HuH-7.5 (cell line): Measurements from ENCODE around the gene PNMA6E.

Experiments
- DNase-seq: peaks from one replicate; pipeline ENCODE4 v3.0.0; 2011; ENCODE audit warnings: low spot score

PNMA6E gene

DNA sequence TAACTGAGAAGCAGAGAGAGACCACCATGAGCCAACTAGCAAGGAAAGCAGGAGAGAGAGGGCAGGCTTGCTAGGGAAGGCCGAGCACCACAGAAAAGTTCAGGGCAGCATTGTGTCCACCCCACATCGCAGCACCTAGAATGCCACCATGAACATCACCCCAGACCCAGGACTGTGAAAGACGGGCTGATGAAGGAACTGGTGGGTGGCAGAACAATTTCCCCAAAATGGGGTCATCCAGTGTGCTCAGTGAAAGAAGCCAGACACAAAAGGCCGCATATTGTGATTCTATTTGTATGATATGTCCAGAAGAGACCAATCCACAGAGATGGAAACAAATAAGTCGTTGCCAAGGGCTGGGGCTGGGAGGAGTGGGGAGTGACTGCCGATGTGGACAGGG lies 16.8 kb downstream of the PNMA6E start:
- DNase-seq, result no peak

DNA sequence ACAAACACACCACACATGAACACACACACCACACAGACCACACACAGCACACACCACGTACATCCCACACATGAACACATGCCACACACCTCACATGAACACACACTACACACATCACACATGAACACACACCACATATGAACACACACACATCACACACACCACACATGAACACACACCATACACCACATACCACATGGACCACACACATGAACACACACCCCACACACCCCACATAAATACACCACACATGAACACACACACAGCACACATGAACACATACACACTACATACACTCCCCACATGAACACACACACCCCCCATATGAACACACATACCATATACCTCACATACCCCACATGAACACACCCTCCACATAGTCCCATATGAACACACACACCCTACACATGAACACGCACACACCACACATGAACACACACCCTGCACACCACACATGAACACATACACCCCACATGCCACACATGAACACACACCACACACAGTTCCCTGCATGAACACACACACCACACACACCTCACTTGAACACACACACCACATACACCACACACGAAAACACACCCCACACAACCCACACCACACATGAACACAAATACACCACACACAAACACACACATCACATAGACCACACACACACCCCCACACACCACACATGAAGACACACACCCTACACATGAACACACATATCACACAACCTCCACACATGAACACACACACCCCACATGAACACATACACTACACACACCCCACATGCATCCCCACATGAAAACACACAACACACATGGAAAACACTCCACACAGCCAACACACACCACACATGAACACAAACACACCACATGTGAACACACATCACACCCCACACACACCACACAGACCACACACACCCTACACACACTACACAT lies 18.3 kb downstream of the PNMA6E start:
- no peak for DNase-seq

DNA sequence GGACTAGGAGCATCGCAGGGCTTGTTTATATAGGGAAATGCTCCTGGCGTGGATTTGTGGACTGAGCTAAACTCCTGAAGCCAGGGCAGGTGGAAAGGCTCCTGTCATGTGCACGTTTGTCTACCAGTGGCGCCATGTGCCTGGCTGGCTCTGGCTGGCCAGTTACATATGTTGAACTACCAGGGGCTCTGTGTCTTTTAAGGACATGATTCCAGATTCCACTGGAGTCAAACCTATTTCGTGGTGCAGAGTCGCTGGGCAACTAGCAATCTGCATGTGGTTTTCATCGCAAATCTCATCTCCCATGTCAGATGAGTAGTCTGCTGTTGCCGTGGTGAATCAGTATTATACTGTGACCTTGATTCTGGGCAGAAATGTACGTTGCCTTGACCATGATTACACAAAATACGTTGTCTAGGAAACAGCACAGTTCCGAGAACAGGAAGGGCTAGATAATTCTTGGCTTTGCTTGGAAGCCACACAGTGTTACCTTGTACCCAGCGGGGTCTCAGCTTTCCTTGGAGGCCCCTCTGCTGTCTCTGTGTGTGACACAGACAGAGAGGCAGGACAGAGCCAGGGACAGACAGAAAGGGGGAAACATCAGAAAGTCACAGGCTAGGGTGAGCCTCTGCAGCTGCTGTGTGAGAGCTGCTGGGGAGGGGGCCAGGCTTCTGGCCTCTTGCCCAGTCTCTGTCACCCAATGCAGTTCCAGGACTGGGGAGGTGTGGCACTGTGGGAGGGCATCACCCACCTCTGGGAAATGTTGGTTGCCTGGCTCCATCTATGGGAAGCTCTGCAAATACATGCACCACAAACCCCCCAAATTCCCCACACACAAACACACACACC lies 19.2 kb downstream of the PNMA6E start:
- DNase-seq, result no peak

DNA sequence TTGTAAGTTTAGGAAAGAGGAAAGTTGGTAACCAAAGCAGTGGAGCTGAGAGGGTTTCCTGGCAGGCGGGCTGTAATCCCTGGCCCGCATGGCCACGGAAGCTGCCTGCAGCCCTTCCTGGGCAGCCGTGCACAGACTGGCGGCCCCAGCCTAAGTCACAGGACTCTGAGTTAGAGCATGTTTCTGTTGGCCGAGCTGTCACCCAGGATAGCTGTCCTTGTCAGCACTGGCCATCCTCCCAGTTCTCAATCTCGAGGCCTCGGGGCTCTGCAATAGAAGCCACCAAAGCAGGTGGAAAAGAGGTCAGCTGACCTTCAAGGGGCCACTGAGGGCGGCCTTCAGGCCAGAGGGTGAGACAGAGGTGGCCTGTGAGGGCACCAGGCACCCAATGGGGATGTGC lies 20.5 kb downstream of the PNMA6E start:
- DNase-seq, result no peak

DNA sequence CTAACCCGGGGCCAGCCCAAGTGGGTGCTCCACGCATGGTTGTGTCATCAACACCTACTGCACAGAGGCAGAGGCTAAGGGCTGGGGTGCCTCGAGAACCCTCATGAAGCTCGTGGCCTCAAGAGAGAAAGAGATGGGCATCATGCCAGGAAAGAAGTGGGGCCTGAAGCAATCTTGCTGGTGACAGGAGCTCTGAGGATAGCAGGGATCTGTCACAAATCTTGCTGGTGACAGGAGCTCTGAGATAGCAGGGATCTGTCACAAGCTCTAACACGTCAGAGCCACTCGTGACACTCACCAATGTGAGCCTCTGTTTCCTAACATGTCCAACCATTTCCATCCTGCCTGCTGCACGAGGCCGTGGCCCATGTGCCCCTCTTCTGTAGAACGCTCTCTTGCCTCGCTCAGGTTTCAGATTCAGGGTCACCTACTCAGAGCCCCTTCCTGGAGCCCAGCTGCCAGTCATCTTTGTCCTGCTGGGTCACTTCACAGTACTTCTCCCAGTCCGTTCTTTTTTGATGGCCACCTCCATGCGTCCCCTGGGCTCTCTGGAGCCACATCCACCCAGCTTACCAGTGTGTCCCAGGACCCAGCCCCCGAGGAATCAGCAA lies 21.1 kb downstream of the PNMA6E start:
- no peak for DNase-seq

DNA sequence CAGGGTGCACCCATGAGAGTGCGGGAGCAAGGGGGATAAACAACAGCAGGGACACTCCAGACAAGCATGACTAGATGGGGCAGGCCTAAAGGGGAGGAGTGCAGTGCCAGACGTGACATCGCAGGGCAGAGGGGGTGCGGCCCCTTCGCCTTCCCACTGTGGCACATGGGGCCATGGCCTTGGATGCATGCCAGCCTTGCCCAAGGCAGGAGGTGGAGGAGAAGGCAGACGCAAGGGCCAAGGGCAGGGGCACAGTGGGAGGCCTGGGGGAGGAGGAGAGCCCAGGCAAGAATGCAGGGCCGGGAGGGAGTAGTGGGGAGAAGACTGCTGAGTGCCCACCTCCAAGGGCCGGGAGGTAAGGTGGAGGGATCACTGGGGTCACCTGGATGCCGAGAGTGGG lies 21.6 kb downstream of the PNMA6E start:
- DNase-seq, result no peak

DNA sequence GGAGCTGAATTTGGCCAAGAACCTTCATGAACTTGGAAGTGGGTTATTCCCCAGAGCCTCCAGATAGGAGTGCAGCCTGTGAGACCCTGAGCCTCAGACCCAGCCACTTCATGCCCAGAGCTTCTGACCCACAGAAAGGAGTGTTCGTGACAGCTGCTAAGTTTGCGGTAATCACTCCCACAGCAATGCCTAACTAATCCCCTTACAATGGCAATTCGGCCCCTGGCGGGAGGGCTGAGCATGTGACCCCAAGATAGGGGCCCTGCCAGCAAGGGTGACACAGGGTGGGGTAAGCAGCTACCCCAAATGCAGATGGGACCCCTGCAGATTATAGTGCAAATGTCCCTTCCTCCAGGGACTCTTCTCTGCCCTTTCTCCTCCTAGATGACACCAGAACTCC lies 22.5 kb downstream of the PNMA6E start:
- DNase-seq, result no peak

DNA sequence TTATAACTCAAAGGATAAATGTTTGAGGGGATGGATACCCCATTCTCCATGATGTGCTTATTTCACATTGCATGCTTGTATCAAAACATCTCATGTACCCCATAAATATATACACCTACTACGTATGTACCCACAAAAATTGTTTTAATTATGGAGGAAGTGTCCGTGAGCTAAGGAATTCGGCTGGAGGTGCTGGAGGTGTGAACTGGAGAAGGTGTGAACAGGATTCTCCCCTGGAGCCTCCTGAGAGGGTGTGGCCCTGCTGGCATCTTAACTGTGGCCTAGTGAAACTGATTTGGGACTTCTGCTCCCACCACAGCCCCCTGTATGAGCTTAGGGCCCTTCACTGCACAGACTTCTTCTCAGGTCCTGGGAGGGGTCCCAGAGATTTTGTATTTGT lies 23.4 kb downstream of the PNMA6E start:
- DNase-seq, result no peak

DNA sequence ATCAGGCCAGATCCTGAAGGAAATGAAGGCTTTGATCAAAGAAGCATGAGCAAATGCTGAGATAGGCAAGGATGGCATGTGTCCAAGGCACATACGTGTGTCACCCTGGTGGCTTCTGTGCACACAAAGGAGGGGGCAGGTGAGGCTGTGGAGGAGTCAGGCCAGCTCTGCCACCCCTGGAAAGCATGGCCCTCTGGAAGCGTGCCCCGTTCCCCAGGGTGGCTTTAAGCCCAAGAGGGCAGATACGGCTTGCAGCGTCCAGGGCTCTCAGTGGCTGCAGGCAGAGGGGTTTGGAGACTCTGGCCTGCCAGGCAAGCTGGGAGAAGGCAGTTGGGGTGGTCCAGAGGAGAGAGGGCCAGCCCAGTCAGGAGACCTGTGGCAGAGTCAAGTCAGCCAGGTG lies 25.6 kb downstream of the PNMA6E start:
- no peak for DNase-seq

DNA sequence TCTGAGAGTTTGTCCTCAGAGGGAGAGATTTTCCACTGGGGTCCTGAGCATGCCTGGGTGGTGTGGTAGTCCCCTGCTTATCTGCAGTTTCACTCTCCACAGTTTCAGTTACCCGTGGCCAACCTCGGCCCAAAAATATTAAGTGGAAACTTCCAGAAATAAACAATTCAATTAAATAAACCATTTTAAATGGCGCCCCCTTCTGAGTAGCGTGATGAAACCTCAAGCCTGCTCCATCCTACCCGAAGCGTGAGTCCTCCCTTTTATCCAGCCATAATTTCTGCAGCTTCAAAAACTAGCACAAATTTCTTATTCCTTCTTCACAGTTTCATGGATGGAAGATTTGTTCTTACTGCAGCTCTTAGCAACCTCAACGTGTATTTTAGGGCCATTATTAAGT lies 26.7 kb downstream of the PNMA6E start:
- no peak for DNase-seq

DNA sequence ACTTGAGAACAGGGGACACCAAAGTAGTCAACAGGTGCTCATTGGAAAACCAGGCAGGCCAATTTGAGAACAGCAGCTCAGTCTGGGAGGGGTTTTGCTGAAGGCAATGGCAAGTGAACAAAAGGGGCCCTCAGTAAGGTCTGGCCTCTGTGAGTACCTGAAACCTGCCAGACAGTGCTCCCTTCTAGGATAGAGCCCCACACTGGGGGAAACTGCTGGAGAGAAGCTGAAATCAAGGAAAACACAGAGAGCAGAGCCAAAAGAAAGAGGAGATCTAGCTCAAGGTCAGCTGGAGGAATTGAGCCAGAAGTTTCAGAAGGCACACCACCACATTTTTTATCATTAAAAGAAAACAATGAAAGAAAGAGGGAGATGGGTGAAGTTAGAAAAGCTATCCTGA lies 28.2 kb downstream of the PNMA6E start:
- DNase-seq, result no peak

DNA sequence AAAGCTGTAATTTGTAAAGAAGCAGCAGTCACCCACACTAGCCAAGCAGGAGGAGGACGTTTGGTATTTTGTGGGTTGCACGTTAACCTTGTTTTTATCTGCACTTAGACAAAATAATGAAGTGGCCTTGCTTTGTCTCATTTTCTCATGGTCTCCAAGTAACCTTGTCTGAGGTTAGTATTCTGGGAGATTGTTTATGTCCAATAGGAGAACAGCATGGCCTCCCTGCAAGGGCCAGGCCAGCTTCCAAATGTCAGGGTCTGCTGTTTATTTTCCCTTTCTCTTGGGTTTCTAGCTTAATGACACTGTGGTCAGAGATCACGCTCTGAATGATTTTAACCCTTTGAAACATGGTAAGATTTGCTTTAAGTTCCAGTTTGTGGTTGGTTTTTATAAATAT lies 29.9 kb downstream of the PNMA6E start:
- DNase-seq, result no peak

DNA sequence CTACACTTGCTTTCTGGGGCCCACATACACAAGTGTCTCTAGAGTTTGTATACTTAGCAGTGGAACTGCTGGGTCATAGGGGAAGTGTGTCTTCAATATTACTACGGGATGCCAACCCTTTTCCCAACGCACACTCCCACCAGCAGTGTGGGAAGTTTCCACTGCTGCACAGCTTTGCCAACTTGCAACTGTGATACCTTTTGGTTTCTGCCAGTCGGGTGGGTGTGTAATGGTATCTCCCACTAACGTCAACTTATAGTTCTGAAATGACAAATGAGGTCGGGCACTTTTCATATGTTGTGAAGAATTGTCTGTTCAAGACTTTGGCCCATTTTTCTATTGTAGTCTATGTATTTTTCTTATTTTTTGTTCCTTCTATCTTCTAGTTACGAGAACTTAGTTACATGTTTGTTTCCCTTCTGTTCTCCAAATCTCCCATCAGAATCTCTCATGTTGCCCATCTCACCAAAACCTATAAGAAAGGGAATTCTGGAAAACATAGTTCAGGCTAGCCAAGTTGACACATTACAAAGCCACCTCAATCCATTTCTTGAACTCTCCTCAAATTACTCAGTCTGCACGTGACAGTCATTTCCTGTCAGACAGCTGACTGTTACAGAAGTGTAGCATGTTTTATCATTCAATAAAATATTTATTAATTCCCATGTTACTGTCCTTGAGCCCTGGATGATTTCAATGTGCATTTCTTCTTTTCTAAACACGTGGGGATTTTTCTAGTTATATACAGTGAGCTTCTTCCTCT lies 30.7 kb downstream of the PNMA6E start:
- DNase-seq, result no peak

DNA sequence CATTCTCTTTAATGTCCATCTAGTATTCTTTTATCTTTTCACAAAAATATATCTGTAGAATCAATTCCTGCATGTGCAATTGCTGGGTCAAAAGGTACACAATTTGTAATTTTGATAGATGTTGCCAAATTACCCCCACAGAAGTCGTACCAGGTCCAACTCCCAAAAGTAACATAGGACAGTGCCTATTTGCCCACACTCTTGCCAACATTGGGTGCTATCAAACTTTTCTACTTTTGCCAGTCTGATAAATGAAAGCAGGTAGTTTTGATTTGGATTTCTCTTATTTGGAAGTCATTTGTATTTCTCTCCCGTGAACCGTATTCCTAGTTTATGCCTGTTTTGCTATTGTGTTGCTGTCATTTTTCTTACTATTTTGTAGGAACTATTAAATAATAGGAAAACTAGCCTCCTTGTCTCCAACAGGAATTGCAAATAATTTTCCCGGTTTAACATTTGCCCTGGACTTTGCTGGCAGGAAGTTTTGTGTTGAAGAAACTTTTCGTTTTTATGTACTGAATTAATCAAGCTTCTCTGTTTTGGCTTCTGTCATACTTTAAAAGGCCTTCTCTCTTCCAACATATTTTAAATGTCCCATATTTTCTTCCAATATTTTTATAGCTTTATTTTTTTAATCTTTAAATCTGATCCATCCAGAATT lies 34.1 kb downstream of the PNMA6E start:
- DNase-seq, result no peak

DNA sequence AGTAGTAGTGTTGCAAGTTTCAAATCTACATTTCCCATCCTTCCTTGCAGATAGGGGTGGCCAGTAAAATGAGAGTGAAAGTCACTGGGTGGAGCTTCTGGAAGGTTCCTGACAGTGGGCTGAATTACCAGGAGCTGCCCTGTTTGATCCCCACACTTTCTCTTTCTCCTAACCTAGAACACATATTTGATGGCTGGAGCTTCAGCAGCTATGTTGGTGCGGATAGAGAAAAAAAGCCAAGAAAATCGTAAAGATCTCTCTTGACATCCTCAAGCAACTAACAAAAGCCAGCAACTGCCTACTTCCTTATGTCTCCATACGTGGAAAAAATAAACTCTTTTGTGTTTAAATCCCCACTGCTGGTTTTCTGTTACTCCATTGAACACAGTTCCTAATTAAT lies 35.0 kb downstream of the PNMA6E start:
- DNase-seq, result no peak

DNA sequence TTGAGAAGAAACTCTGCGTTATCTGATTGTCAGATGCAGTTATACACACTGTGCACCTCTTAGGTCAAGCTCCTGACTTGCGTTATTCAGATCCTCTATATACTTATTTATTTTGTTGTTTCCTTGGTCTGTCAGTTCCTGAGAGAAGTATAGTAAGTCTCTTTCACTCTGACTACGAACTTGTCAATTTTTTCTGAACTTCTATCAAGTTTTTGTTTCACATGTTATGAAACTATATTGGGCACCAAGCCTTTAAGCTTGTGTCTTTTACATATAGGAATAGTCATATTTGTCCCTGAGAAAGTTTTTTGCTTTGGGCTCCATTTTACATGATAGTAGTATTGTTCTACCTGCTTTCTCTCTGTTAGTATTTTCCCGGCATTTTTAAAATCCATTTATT lies 35.5 kb downstream of the PNMA6E start:
- DNase-seq, result no peak

DNA sequence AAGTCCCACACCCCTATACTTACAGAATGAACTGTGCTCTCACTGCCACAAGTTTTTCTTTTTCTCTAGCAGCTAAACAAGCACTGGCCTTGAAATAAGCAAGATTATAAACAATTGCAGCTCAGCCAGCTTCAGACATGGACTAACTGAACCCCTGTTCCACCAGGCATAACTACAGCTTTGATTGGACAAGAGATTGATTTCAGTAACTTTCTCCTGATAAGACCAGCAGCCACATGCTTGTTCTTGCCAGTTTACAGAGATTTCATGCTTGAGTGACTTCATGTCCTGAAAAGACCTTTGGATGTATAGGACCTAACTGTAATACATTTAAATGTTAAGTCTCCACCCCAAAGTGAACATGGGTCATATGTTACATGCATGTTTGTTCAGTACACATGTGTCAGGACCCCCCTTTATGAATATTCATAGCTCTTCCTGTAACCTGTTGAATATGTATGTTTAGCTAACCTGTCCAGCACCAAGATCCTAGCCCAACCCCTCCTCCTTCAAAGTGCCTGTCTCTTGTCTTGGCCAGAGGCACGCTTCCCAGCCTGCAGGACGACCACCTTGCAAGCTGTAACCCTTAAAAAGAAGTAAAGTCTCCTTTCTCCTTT lies 39.3 kb downstream of the PNMA6E start:
- DNase-seq, result no peak

DNA sequence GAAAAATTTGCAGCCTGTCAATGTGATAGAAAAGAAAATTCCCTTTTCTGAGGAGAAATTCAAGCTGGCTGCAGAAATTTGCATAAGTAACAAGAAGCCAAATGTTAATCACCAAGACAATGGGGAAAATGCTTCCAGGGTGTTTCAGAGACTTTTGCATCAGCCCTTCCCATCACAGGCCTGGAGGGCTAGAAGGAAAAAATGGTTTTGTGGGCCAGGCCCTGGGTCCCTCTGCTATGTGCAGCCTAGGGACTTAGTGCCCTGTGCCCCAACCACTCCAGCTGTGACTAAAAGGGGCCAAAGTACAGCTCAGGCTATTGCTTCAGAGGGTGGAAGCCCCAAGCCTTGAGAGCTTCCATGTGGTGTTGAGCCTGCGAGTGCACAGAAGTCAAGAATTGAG lies 43.3 kb downstream of the PNMA6E start:
- no peak for DNase-seq

DNA sequence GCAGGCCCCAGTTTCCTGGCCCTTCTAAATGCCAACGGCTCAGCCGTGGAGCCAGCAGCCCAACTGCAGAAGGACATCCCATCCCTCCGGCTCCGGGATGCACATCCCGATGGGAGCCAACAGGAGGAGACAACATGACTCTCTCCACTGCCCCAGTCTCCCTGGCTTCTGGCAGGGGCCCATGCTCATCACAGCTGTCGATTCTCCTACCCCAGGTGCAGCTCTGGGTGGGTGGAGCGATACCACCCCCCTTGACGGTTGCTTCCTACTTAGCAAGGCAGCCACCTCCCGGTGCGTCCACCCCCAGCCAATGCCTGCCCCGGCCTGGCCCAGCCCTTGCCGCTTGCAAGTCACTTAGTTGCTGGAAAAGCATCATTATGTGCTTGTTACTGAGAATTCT lies 47.7 kb downstream of the PNMA6E start:
- DNase-seq, result no peak

DNA sequence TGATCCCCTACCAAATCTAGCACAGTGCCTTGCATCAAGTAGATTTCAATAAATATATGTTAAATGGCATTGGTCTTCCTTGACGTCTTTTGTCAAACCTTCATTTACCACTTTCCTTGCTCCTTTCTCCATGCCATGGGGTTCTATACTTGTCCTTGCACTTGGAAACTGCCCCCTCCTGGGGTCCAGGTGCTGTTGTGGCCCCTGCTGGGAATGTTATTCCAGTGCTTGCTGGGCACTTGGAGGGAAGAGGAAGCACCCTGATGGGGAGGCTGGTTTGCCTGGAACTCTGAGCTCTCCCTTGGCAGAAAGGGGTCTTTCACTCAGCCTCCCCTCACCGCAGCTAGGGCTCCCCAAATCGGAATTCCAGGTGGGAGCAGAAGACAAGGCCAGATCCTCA lies 48.3 kb downstream of the PNMA6E start:
- DNase-seq, result no peak

DNA sequence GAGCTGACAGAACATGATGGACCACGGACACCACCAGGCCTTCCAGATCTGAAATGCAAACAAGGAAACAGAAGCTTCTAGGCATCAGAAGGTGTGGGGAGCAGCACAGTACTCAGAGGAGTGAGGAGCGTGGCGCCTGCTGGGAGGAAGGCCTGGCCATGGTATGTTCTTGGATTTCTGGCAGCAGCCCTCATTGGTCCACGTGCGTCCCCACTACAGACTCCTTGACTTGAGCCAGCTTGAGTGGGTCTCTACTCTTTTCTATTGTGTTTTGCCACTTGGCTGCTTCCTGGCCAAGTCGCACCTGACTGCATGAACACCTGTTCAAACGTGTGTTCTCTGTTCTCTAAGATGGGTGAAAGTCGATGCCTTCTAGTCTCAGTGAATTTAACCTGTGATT lies 49.2 kb downstream of the PNMA6E start:
- no peak for DNase-seq
